HepG2 (cell line): Measurements from ENCODE around the gene GPER1. TPM values are rescaled to one million over a fixed set of nuclear protein-coding genes. Genes with fewer than 3 reads are reported as not detected.

Experiments used
- ARID5B ChIP-seq: IDR thresholded peaks from 2 replicates; pipeline ENCODE4 v1.4.0; 2020; ENCODE audit warnings: mild to moderate bottlenecking, missing genetic modification reagents
- E2F5 ChIP-seq: sonication (generic); formaldehyde crosslinking; conservative IDR thresholded peaks from 2 replicates; pipeline ENCODE4 v1.4.0; 2020; ENCODE audit warnings: missing genetic modification reagents
- FOXM1 ChIP-seq: sonication (generic); formaldehyde crosslinking; IDR thresholded peaks from 2 replicates; pipeline ENCODE4 v1.5.0; 2020; ENCODE audit warnings: missing genetic modification reagents
- GTF2F1 ChIP-seq: fragments of 150-350 bp; IDR thresholded peaks from 2 replicates; pipeline ENCODE4 v1.6.1; 2014; ENCODE audit warnings: low read length
- HES4 ChIP-seq: sonication (generic); formaldehyde crosslinking; IDR thresholded peaks from 2 replicates; pipeline ENCODE4 v1.9.0; 2021; ENCODE audit warnings: mild to moderate bottlenecking, missing genetic modification reagents, borderline replicate concordance
- HOXA3 ChIP-seq: sonication (generic); formaldehyde crosslinking; IDR thresholded peaks from 2 replicates; pipeline ENCODE4 v1.5.0; 2020; ENCODE audit warnings: missing genetic modification reagents
- KLF6 ChIP-seq: IDR thresholded peaks from 2 replicates; pipeline ENCODE4 v1.8.0; 2016; ENCODE audit warnings: missing biosample characterization, missing genetic modification reagents
- RORA ChIP-seq: sonication (generic); formaldehyde crosslinking; IDR thresholded peaks from 2 replicates; pipeline ENCODE4 v1.5.0; 2020; ENCODE audit warnings: mild to moderate bottlenecking, missing genetic modification reagents, moderate library complexity
- SUZ12 ChIP-seq: fragments of 150-350 bp; IDR thresholded peaks from 2 replicates; pipeline ENCODE4 v1.6.1; 2014; ENCODE audit warnings: low read depth, low read length
- ZBTB42 ChIP-seq: sonication (generic); formaldehyde crosslinking; IDR thresholded peaks from 2 replicates; pipeline ENCODE4 v1.5.0; 2020; ENCODE audit warnings: mild to moderate bottlenecking, missing genetic modification reagents
- ZFP36L1 ChIP-seq: sonication (generic); formaldehyde crosslinking; IDR thresholded peaks from 2 replicates; pipeline ENCODE4 v1.8.0; 2022; ENCODE audit warnings: mild to moderate bottlenecking, missing genetic modification reagents, moderate library complexity
- ZFYVE20 ChIP-seq: sonication (generic); formaldehyde crosslinking; IDR thresholded peaks from 2 replicates; pipeline ENCODE4 v1.8.0; 2023; ENCODE audit warnings: low read depth, mild to moderate bottlenecking, moderate library complexity, missing genetic modification reagents, borderline replicate concordance
- ZKSCAN1 ChIP-seq: fragments of 150-350 bp; IDR thresholded peaks from 2 replicates; pipeline ENCODE4 v1.6.1; 2014; ENCODE audit warnings: low read length
- ZNF530 ChIP-seq: sonication (generic); formaldehyde crosslinking; IDR thresholded peaks from 2 replicates; pipeline ENCODE4 v1.5.0; 2020; ENCODE audit warnings: low read depth, mild to moderate bottlenecking, missing genetic modification reagents
- ZNF639 ChIP-seq: conservative IDR thresholded peaks from 2 replicates; pipeline ENCODE4 v1.6.1; 2018; ENCODE audit warnings: missing genetic modification reagents
- polyA plus RNA-seq, 8 experiments: library from polyadenylated mRNA; depleted of rRNA in 3 of 8; stranded (reverse) in 7 of 8; unstranded in 1 of 8; fragments of >200 nt; fragmentation: Illumina TruSeq in 4 of 8; extraction: Trizol in 4 of 8; gene quantifications; 2 replicates each; pipeline versions ENCODE4 v1.2.1 to v1.2.3, GENCODE V29; 2011 to 2016; ENCODE audit warnings: low read depth in 4 of 8, missing spikeins in 1 of 8, mixed read lengths in 1 of 8; ENCODE audit not compliant: insufficient read depth in 1 of 8
- total RNA-seq, 5 experiments: library from RNA; depleted of rRNA; stranded (reverse); fragments of >200 nt; fragmentation: Illumina TruSeq; extraction: Trizol; gene quantifications; 2 replicates each; pipeline ENCODE4 v1.2.3, GENCODE V29; 2016; ENCODE audit warnings: low read depth in 1 of 5
- TF ChIP-seq, protein P1 (sequence below): sonication (generic); formaldehyde crosslinking; IDR thresholded peaks from 2 replicates; pipeline ENCODE4 v1.5.0; 2020; ENCODE audit warnings: missing genetic modification reagents
- TF ChIP-seq, protein P2 (sequence below): sonication (generic); formaldehyde crosslinking; IDR thresholded peaks from 2 replicates; pipeline ENCODE4 v1.9.0; 2022; ENCODE audit warnings: low read depth, missing genetic modification reagents
- TF ChIP-seq, protein P3 (sequence below): sonication (generic); formaldehyde crosslinking; IDR thresholded peaks from 2 replicates; pipeline ENCODE4 v1.5.1; 2020; ENCODE audit warnings: missing genetic modification reagents, mild to moderate bottlenecking, borderline replicate concordance

GPER1 gene
- total and polyA plus RNA-seq, 2 of the 13 experiments (the other 11 are each of a cell fraction or from before 2014, with no cell fraction given), result 12.7 to 19.7 TPM

DNA sequence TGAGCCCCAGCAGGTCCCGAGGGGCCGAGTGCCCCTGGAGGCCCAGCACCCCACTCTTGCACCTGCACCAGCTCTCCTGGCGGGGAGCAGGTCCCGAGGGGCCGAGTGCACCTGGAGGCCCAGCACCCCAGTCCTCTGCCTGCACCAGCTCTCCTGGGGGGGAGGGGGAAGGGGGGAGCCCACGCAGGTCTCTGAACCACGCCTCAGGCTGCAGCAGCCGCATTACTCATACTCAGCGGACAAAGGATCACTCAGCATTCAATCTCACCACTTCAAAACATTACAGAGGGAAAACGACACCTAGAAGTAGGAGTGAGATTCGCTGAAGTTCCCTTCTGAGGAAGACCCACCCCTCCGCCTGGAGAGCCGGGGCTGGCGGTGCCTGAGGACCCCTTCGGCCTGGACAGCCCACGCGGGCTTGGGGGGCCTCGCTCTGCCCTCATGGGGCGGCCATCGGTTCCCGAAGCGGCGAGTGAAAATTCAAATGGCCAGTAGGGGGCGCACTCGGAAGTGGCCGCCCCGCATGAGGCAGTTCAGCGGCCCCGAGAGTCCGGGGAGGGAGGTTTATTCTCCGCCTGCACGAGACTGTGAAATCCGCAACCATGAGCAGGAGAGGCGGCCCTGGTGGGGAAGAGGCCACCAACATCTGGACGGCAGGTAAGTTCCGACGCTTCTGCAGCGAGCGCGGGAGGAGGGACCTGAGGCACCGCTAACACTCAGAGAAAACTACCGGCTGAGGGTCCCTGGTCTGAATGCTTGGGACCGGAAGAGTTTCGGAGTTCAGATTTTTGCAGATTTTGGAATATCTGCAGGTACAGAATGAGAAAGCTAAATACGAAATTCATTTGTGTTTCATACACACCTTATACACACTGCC, 1.1 kb upstream of the GPER1 start (continued):
- peak; percentile 84 for TF ChIP-seq HOXA3 (CRISPR knock-in tag)
- TF ChIP-seq E2F5 (CRISPR knock-in tag), result no peak
- TF ChIP-seq, protein P1, sequence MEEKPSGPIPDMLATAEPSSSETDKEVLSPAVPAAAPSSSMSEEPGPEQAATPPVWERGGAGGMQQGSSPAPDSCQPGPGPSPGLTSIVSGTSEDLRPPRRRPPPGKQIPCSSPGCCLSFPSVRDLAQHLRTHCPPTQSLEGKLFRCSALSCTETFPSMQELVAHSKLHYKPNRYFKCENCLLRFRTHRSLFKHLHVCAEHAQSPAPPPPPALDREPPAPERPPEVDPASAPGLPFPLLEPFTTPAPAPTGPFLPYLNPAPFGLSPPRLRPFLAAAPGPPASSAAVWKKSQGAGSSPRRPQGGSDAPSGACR (CRISPR knock-in tag), result 0 out of 2 replicates have a peak, but pooled peaks have one; percentile 52
- TF ChIP-seq ZBTB42, result no peak; the same call in 1 of the 2 replicates
- TF ChIP-seq ZFP36L1 (CRISPR knock-in tag), result no peak
- TF ChIP-seq ZNF639, result no peak
- no peak for TF ChIP-seq RORA (CRISPR knock-in tag)
- TF ChIP-seq KLF6 (CRISPR knock-in tag), result peak; percentile 86
- peak; percentile 37 for TF ChIP-seq ARID5B (CRISPR knock-in tag)
- TF ChIP-seq HES4 (CRISPR knock-in tag), result peak; percentile 30; the same call in 1 of the 2 replicates
- TF ChIP-seq ZFYVE20 (CRISPR knock-in tag), result no peak
- TF ChIP-seq ZNF530 (CRISPR knock-in tag), result no peak
- no peak for TF ChIP-seq SUZ12
- TF ChIP-seq GTF2F1, result no peak
- TF ChIP-seq, protein P2, sequence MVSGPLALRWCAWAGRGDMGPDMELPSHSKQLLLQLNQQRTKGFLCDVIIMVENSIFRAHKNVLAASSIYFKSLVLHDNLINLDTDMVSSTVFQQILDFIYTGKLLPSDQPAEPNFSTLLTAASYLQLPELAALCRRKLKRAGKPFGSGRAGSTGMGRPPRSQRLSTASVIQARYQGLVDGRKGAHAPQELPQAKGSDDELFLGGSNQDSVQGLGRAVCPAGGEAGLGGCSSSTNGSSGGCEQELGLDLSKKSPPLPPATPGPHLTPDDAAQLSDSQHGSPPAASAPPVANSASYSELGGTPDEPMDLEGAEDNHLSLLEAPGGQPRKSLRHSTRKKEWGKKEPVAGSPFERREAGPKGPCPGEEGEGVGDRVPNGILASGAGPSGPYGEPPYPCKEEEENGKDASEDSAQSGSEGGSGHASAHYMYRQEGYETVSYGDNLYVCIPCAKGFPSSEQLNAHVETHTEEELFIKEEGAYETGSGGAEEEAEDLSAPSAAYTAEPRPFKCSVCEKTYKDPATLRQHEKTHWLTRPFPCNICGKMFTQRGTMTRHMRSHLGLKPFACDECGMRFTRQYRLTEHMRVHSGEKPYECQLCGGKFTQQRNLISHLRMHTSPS (CRISPR knock-in tag), result no peak
- TF ChIP-seq, protein P3, sequence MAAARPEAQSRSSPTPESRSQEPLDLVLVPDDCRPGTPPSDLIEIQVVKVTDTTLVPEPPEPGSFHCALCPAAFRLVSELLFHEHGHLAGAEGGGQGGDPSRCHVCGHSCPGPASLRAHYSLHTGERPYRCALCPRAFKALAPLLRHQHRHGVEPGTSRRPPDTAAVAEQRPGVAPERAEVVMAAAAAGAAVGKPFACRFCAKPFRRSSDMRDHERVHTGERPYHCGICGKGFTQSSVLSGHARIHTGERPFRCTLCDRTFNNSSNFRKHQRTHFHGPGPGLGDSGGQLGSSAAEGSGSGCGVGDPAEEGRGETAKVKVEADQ (CRISPR knock-in tag), result peak; percentile 73
- TF ChIP-seq FOXM1 (CRISPR knock-in tag), result no peak
- no peak for TF ChIP-seq ZKSCAN1
